Measurements from ENCODE around the gene DYNLT2.

GRCh38 chr6:169783401-169783800, 32.0 kb upstream of the DYNLT2 start:
- TF ChIP-seq POLR2A (IDR thresholded peaks at IDR 0.05; ENCODE audit: extremely low read depth, insufficient read length) = no peak
- no peak for TF ChIP-seq CTCF (IDR thresholded peaks at IDR 0.05; ENCODE audit: low read depth, low read length)
- no peak for TF ChIP-seq MYC (IDR thresholded peaks at IDR 0.05; ENCODE audit: low read depth, low read length)
- no peak for TF ChIP-seq MAX (IDR thresholded peaks at IDR 0.05; ENCODE audit: low read depth, low read length)

Data from NB4 (cell line).